Measurements from ENCODE around the gene B4GALNT2.
A peak's percentile ranks its signal among the peaks of the same experiment; 100 is the strongest.
"Not testable (repeated sequence)": the region's sequence is repeated elsewhere in the genome, so short reads cannot be mapped to it uniquely, and the experiment has no call there.

Gene B4GALNT2

DNA sequence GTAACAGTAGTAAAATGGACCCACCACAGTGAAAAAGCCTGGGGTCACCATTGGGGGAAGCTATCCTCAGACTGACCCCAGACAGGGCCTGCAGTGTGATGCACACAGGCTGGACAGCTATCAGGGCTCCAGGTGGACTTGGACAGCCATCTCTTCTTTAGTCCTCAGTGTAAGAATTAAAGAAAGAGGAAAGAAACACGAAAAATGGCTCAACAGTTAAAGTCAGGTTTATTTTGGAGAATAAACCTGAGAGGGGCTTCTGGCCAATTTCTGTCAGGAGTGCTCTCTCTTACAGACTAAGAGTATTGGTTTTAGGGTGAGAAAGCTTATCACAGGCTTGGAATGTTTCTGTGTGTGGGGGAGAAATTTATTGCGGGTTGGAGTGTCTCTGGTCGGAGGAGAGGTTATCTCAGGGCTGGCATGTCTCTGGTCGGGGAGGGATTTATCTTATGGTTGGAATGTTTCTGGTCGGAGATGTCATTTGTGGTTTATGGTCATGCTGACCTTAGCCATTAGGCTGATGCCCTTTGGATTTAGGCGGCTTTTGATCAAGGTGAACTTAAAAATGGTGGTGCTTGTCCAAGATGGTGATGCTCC lies 10.8 kb upstream of the B4GALNT2 start:
- DNase-seq (ENCODE audit: low read depth) = no peak

DNA sequence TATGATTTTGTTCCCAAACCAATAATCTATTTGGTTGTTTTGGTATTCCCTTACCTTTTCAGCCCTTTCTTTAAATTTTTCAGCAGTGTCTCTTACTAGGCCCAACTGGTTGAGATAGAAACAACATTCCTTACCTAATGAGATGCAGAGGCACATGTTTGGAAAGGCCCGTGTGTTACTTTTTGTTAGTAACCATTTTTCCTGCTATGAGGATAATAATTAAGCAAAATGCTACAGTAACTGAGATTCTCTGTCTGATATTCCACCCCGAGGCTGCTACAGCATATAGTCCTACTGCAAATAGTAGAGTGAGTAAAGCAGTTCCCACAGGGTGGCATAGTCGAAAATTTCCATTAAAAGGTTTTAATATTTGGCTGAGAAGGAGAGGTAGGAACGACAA lies 10.0 kb upstream of the B4GALNT2 start:
- no peak for DNase-seq (ENCODE audit: low read depth)

DNA sequence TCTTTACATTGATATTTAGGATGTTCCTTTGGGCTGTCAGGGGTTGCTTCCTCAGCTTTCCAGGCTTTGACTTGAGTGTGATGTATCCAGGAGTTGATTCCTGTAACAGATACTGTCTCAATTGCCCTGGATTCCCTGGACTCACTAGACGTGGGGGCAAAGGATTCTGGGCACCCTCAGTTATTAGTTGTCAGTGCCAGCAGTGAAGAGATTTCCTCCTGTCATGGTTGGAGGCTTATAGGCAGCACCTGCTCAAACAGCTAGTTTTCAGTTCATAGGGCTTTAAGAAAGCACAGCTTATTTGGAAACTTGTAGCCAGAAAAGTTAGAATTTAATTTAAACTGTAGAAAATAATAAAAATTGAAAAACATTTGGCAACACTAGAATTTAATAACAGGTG lies 9.5 kb upstream of the B4GALNT2 start:
- no peak for DNase-seq (ENCODE audit: low read depth)

- DNase-seq (ENCODE audit: low read depth) = no peak
Observed at GRCh38 chr17:49125449-49125848, 7.1 kb upstream of the B4GALNT2 start.

DNA sequence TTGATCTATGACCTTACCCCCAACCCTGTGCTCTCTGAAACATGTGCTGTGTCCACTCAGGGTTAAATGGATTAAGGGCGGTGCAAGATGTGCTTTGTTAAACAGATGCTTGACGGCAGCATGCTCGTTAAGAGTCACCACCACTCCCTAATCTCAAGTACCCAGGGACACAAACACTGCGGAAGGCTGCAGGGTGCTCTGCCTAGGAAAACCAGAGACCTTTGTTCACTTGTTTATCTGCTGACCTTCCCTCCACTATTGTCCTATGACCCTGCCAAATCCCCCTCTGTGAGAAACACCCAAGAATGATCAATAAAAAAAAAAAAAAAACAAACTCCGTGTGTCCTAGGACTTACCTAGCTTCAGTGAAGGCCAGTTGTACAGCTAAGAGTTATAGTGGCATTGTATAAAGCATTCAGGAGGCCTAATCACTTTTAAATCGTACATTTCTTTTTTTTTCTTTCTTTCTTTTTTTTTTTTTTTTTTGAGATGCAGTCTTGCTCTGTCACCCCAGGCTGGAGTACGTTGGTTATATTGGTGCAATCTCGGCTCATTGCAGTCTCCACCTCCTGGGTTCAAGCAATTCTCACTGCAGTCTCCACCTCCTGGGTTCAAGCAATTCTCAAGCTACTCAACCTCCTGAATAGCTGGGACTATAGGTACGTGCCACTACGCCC lies 6.2 kb upstream of the B4GALNT2 start:
- not testable (repeated sequence) for DNase-seq (ENCODE audit: low read depth)

DNA sequence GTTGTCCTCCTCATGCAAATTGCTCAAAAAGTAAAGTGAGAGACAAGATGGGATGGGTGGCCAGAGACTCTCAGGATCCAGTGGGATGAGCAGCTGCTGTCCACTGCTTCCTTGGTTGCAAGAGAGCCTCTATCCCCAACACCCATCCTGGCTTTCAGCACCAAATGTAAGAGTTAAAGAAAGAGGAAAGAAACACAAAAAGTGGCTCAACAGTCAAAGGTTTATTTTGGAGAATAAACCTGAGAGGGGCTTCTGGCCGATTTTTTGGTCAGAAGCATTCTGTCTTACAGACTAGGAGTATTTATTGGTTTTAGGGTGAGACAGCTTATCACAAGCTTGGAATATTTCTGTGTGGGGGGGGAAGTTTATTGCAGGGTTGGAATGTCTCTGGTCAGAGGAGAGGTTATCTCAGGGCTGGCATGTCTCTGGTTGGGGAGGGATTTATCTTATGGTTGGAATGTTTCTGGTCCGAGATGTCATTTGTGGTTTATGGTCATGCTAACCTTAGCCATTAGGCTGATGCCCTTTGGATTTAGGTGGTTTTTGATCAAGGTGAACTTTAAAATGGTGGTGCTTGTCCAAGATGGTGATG lies 3.1 kb upstream of the B4GALNT2 start:
- not testable (repeated sequence) for DNase-seq (ENCODE audit: low read depth)

DNA sequence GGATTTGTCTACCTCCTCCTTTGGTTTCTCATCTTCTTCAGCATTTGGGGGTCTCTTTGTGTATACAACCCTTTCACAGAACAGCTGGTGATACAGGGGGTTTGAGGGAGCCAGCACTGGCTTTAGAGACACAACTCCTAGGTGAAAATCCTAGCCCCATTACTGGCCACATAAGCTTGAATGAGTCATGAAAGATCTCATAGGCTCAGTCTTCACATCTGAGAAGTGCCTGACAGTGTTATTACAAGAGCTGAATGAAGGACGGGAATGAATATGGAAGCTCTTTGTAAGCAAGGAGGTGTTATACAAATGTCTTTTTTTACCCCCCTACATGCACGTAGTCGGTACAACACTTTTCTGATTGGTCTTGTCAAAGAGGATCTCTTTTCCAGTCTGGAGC lies 1.7 kb upstream of the B4GALNT2 start:
- no peak for DNase-seq (ENCODE audit: low read depth)

GRCh38 chr17:49132317-49132698 lies 261 bp upstream of the B4GALNT2 start:
- DNase-seq (ENCODE audit: low read depth) = no peak

- DNase-seq (ENCODE audit: low read depth) = no peak
Observed at GRCh38 chr17:49136335-49136734, 3.8 kb downstream of the B4GALNT2 start.

- not testable (repeated sequence) for DNase-seq (ENCODE audit: low read depth)
Observed at GRCh38 chr17:49145654-49146053, 13.1 kb downstream of the B4GALNT2 start.

GRCh38 chr17:49146620-49147306 lies 14.2 kb downstream of the B4GALNT2 start:
- no peak for DNase-seq (ENCODE audit: low read depth)

GRCh38 chr17:49148171-49148570 lies 15.6 kb downstream of the B4GALNT2 start:
- DNase-seq (ENCODE audit: low read depth) = no peak

DNA sequence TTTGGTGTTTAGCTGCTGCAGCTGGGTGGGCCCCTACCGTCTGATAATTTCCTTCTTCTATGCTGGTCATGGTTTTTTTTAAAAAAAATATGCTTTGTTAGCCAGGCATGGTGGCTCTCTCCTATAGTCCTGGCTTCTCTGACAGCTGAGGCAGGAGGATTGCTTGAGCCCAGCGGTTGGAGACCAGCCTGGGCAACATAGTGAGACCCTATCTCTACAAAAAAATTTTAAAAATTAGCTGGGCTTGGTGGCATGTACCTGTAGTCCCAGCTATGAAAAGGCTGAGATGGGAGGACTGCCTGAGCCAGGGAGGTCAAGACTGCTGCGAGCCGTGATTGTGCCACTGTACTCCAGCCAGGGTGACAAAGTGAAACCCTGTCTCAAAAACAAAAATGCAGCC lies 19.4 kb downstream of the B4GALNT2 start:
- DNase-seq (ENCODE audit: low read depth) = no peak

DNA sequence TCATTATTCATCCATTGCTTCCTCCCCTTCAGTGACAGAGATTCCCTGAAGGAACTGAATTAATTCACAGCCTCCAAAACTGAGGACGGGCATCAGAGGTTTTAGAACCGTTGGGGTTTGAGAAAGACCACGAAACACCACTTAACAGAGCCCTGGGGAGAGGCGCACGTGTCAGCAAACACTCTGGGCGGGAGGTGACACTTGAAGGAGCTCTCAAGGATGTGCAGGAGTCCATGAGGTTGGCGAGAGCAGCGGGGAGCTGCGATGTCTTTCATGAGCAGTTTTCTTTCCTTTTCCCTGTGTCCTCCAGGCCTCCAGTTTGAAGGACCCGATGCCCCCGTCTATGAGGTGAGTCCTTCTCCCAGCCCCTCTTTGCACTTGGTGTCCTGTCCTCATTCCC lies 23.7 kb downstream of the B4GALNT2 start:
- DNase-seq (ENCODE audit: low read depth) = no peak

DNA sequence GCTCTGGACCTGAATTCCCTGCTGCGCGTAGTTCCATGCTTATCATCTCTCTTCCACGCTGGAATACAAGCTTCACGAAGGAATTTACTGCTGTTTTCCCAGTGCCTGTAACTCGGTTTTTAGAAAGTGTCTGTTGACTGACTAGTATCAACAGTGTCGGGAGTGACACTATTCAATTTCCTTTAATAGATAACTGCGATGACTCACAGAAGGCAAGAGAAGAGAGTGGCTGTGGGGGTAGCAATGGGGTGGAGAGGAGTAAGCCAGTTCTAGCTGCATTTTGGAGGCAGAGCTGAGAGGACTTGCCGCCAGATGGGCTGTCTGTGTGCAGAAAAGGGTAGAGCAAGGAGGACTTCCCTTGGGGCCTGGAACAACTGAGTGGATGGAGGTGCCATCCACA lies 25.2 kb downstream of the B4GALNT2 start:
- no peak for DNase-seq (ENCODE audit: low read depth)

DNA sequence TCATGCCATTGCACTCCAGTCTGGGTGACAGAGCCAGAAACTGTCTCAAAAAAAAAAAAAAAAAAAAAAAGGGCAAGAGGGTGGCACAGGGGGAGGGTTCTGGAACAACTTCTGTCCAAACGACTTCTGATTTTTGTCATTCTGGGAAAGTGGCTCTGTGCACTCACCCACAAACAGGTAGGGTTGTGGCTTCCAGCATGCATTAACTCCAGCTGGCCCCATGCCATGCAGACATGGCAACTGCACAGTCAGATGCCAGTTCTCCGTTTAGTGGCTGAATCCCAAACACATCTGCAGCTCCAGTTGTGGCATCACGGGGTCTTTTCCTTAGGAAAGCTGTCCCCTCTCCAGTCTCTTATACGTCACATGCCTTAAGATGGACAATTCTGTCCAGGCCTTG lies 30.3 kb downstream of the B4GALNT2 start:
- no peak for DNase-seq (ENCODE audit: low read depth)

DNA sequence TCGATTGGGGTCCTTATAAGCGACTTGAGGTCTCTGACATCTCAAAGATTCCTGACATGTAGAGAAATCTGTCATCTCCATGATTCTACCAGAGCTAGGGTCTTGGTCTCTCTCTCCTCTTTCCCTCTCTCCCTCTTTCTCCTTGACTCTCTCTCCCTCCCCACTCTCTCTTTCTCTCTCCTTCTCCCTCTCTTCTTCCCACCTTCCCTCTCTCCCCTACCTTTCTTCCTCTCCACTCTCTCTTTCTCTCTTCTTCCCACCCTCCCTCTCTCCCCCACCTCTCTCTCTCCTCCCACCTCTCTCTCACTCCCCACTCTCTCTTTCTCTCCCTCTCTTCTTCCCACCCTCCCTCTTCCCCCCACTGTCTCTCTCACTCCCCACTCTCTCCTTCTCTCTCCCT lies 32.6 kb downstream of the B4GALNT2 start:
- no peak for DNase-seq (ENCODE audit: low read depth)

DNA sequence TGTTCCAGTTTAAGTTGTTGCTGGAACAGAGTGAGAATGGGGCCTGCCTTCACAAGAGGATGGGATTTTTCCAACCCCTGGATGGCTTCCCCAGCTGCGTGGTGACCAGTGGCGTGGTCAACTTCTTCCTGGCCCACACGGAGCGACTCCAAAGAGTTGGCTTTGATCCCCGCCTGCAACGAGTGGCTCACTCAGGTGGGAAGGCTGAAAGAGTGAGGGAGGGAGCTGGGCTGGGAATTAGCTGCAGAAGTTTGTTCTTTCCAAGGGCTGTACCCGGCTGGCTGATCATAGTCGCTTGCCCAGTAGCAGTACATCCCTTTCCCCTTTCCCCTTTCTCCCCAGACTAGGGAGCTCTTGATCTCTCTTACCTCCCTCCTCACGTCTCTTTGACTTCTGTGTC lies 36.1 kb downstream of the B4GALNT2 start:
- no peak for DNase-seq (ENCODE audit: low read depth)

GRCh38 chr17:49170216-49170615 lies 37.6 kb downstream of the B4GALNT2 start:
- no peak for DNase-seq (ENCODE audit: low read depth)

DNA sequence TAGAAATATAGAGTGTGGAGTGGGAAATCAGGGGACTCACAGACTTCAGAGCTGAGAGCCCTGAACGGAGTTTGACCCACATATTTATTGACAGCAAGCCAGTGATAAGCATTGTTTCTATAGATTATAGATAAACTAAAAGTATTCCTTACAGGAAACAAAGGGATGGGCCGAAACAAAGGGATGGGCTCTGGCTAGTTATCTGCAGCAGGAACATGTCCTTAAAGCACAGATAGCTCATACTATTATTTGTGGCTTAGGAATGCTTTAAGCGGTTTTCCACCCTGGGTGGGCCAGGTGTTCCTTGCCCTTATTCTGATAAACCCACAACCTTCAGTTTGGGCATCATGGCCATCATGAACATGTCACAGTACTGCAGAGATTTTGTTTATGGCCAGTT lies 38.1 kb downstream of the B4GALNT2 start:
- not testable (repeated sequence) for DNase-seq (ENCODE audit: low read depth)

DNA sequence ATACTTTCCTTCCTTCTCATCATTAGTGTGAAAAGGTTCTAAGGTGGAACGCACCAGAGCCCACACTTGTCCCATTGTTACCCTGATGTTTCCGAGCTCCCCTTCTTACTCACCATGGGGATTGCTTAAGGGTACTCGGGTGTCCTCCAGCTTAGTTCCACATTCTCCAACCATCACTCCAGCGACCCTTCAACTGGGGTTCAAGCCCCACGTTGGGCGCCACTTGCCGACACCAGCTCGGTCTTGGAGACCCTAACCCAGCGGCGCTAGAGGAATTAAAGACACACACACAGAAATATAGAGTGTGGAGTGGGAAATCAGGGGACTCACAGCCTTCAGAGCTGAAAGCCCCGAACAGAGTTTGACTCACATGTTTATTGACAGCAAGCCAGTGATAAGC lies 43.4 kb downstream of the B4GALNT2 start:
- not testable (repeated sequence) for DNase-seq (ENCODE audit: low read depth)

GRCh38 chr17:49180303-49180702 lies 47.7 kb downstream of the B4GALNT2 start:
- DNase-seq (ENCODE audit: low read depth) = peak; percentile 48

GRCh38 chr17:49180998-49181635 lies 48.5 kb downstream of the B4GALNT2 start:
- no peak for DNase-seq (ENCODE audit: low read depth)
